HG02798 (cell line): ENCODE measurements around the gene DPYSL4.

Experiments used
- ATAC-seq: cut with Tn5 transposase; IDR thresholded peaks from one replicate; pipeline ENCODE4 v1.9.1; 2021; ENCODE audit warnings: mild to moderate bottlenecking; ENCODE audit not compliant: unreplicated experiment, poor library complexity

Gene DPYSL4

DNA sequence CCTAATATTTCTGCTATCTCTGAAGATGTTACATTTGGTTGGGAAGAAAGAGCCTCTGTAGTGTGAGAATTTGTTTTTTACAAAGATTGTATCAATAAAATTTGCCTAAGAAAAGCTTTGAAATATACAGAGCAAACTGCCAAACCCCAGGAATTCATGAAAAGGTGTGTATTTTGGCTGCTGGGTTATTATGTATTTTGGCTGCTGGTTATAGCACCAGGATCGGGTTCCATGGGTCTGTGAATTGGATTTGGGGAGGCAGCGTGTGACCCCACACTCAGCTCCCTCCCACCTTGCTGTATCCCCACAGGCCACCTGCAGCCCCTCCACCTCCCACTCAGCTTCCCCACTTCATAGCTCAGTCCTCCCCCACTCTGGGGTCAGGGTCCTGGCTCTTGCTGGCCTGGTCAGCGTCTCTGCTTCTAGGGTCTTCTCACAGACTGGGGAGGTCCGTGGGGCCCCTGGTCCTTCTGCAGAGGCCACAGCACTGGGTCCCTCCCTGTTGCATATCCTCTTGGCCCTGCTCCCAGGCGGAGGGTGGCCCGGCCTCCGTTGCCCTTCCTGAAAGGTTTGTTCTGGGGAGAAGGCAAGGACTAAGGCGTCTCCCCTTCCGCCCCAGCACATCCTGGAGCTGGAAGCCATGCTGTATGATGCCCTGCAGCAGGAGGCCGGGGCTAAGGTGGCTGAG lies 24.0 kb upstream of the DPYSL4 start:
- ATAC-seq, result no peak

GRCh38 chr10:132163278-132163765 lies 23.4 kb upstream of the DPYSL4 start:
- no peak for ATAC-seq

- ATAC-seq, result no peak
Measured at GRCh38 chr10:132163826-132164515, 22.8 kb upstream of the DPYSL4 start.

- no peak for ATAC-seq
Measured at GRCh38 chr10:132164761-132165278, 21.9 kb upstream of the DPYSL4 start.

DNA sequence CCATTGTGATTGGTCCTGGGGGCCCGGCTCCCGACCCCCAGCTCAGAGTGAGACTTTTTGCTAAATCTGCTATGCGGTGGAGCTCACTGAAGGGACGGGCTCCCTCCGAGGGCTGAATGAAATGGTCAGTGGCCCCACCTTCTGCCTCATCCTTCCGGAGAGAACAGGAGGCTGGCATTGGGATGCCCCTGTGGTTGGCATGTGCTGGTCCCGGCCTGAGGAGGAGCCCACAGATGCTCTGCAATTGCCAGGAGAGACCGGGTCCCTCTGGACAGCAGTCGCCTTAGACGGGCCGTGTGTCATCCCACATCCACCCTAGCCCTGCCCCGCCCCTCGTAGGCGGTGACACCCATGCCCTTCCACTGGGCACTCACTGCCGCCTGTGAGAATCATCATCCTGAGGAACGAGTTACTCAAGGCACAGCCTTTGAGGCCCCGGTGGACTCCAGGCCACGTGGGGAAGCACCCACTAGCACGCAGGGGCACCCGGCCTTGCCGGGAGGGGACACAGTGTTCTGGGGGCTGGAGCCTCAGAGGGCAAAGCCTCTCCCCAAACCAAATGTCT lies 21.2 kb upstream of the DPYSL4 start:
- no peak for ATAC-seq

- no peak for ATAC-seq
Measured at GRCh38 chr10:132166216-132166950, 20.4 kb upstream of the DPYSL4 start.

DNA sequence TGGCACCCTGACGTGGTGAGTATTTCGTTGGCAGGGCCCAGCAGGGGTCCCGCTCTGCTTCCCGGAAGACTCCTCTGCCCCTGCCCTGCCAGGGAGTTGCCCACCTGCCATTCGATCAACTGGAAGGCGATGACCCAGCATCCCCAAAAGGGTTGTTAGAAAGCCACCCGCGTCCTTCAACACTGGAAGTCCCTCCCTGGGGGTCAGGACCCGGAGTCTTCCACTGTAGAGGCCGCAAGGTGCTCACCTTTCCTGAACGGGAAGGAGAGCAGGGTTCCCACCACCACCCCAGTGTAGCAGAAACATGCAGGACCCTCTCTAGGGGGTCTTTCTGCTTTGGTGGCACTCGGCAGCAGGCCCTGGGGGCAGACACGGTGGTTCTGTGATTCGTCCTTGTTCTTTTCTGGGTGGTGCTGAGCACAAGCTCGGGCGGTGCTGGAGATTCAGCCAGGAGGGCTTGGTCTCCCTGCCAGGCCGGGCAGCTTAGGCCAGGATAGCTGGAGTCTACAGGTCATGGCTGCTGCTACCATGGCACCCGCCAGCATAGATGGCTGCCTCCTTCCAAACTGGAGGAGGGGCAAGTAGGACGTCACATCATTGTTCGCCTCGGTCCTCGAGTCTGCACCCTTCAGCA lies 19.6 kb upstream of the DPYSL4 start:
- no peak for ATAC-seq

DNA sequence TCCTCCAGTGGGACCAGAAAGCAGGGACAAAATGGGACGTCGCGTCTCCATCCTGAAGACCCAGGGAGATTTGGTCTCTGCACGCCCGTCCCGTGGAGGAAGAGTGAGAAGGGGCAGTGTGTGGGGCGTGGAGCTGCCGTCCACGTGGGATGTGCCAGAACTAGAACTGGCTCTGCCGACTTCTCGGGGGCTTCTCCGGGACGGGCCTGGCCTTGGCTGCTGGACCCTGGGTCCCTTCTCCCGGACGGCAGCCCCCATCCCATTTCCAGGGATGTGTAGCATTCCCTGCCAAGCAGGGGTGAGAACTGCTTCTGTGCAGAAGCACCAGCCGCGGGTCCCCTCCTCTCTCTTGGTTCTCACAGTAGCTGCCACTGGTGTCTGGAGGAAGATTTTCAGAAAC lies 18.8 kb upstream of the DPYSL4 start:
- ATAC-seq, result no peak

GRCh38 chr10:132168571-132169030 lies 18.1 kb upstream of the DPYSL4 start:
- no peak for ATAC-seq

GRCh38 chr10:132169031-132169765 lies 17.6 kb upstream of the DPYSL4 start:
- ATAC-seq, result no peak

- ATAC-seq, result no peak
Measured at GRCh38 chr10:132169766-132170560, 16.8 kb upstream of the DPYSL4 start.

DNA sequence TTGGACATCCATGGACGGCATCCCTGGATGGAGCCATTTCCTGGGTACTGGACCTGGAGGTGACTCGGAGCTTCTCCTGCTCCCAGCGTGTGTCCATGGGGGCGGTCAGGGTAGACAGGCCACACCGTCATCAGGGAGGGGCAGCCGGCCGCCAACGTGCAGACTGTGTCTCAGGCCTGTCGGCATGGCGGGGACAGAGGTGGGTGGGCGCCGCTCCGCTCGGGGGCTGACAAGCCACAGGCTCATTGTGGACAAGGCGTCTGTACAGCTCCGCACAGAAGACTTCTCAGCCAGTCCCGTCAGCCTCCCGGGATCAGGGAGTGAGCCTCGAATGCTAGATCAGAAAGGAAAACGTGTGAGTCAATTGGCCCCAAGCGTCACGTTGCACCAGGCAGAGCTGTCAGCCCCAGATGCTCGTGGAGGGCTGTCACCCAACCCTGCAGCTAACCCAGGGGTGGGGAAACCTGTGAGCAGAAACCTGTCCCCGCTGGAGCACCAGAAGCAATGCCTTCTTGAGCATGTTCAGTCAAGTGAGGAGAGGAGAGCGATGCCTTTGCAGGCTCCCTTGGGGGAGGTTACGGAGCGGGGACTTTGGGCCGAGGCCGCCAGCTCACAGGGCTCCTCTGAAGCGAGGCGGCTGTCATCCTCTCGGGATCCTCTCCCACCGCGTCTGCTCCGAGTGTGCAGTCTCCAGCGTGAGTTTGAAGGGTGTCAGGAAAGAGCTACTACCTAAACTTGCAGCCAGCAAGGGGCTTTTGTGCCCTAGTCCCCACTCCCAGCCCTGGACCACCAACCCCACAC lies 16.0 kb upstream of the DPYSL4 start:
- ATAC-seq, result no peak

DNA sequence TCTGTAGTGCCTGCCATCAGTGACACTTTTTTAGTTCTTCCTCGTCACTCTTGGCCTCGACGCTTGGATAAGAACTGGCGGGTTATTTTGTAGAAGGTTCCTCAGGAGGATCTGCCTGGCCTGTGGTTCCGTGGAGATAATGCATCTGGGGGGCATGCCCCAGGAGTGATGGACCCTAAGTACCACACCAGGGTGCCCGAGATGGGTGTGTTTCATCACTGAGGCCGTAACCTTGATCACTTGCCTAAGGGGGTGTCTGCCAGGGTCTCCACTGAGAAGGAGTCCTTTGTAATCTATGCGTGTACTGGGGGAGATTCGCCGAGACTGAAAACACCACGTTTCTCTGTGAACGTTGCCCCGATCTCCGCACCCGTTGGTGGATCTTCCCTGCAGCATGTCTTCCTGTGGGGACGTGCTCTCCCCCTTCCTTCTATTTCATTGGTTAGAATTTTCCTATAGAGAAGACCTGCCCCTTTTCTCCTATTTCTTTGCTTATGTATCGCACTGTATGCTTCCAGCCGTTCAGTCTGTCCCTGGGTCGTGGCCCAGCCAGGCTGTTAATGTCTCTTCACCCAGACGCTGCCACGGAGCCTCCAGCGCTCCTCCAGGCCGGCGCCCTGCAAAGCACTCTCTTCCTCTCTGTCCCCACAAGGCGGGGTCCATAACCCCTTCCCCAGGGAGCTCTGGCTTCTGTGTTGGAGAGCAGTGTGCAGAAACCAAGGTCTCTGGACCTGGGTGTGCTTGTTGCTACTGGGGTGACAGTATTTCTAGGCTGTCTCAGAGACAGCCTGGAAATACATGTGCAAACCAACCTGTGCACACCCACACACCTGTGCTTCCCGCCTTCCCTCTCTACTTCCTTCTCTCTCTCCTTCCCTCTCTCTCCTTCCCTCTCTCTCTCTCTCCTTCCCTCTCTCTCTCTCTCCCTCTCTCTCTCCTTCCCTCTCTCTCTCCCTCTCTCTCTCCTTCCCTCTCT lies 14.4 kb upstream of the DPYSL4 start:
- no peak for ATAC-seq

GRCh38 chr10:132173185-132173584 lies 13.6 kb upstream of the DPYSL4 start:
- no peak for ATAC-seq

DNA sequence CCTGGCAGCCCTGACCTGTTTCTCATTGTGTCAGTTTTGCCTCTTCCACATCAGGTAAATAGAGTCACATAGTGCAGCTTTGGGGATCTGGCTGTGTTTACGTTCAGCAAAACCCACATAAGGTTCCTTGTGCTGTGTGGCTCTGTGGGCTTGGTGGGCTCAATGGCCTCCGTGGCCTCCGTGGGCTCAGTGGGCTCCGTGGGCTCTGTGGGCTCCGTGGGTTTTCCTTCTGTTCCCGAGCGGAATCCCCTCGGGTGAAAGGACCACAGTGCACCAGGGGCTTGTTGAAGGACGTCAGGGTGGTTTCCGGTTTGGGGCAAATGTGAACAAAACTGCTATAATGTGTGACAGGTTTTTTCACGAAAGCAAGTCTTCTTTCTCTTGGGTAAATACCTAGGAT lies 12.5 kb upstream of the DPYSL4 start:
- ATAC-seq, result no peak

DNA sequence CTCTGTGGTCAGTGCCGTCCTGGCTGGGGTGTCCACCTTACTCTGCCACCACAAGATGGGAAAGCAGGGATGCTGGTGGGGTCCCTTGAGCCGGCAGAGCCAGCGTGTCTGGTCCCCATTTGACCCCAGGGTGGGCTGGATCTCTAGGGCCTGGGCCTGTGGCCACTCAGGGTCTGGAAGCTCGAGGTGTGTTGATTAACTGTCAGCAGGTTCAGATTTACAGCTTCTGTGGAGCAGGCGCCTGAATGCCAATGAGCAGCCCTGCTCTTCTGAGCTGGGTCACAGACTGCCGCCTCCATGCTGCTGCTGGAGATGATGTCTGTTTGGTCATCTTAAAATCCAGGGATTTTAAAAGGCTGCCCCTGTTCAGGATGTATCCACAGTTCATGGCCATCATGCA lies 11.3 kb upstream of the DPYSL4 start:
- ATAC-seq, result no peak
